Endodermal cell (in vitro differentiated cells): ENCODE data around the gene PSMB8. TPM values are rescaled to one million over a fixed set of nuclear protein-coding genes. Genes with fewer than 3 reads are reported as not detected.

ENCODE experiments used
- DNase-seq: peaks from one replicate; pipeline ENCODE4 v3.0.0-alpha.2; 2017
- H3K27ac ChIP-seq: 2 replicates; pipeline ENCODE4 v1.5.1; 2013; ENCODE audit warnings: mild to moderate bottlenecking, low read depth, low read length, moderate library complexity
- H3K27me3 ChIP-seq: 2 replicates; pipeline ENCODE4 v1.6.1; 2013; ENCODE audit warnings: mild to moderate bottlenecking, low read length, moderate library complexity; ENCODE audit not compliant: insufficient read depth, control insufficient read depth, poor library complexity, severe bottlenecking
- H3K36me3 ChIP-seq: 2 replicates; pipeline ENCODE4 v1.7.0; 2013; ENCODE audit warnings: mild to moderate bottlenecking, low read length, moderate library complexity; ENCODE audit not compliant: control insufficient read depth, insufficient read depth
- H3K4me1 ChIP-seq: one replicate; pipeline ENCODE4 v1.7.0; 2013; ENCODE audit warnings: low read length; ENCODE audit not compliant: control insufficient read depth, insufficient read depth
- H3K4me3 ChIP-seq: 2 replicates; pipeline ENCODE4 v1.5.1; 2013; ENCODE audit warnings: mild to moderate bottlenecking, low read length, moderate library complexity
- H3K9ac ChIP-seq: 2 replicates; pipeline ENCODE4 v1.6.1; 2013; ENCODE audit warnings: mild to moderate bottlenecking, low read length, moderate library complexity; ENCODE audit not compliant: poor library complexity, severe bottlenecking; ENCODE audit errors: extremely low read depth
- H3K9me3 ChIP-seq: 2 replicates; pipeline ENCODE4 v1.6.1; 2013; ENCODE audit warnings: mild to moderate bottlenecking, low read length, moderate library complexity; ENCODE audit not compliant: control insufficient read depth
- H3K27ac Mint-ChIP-seq: 2 replicates; pipeline ENCODE4 v1.8.0; 2020; ENCODE audit warnings: mixed read lengths
- H3K27me3 Mint-ChIP-seq: 2 replicates; pipeline ENCODE4 v1.8.0; 2021; ENCODE audit warnings: mild to moderate bottlenecking, mixed read lengths; ENCODE audit not compliant: insufficient read depth
- H3K36me3 Mint-ChIP-seq: 2 replicates; pipeline ENCODE4 v1.8.0; 2020; ENCODE audit warnings: low read depth, mixed read lengths
- H3K4me1 Mint-ChIP-seq: 2 replicates; pipeline ENCODE4 v1.8.0; 2020; ENCODE audit warnings: mixed read lengths
- H3K4me3 Mint-ChIP-seq: 2 replicates; pipeline ENCODE4 v1.8.0; 2020; ENCODE audit warnings: mild to moderate bottlenecking, moderate library complexity, mixed read lengths
- H3K9me3 Mint-ChIP-seq: 2 replicates; pipeline ENCODE4 v1.8.0; 2020; ENCODE audit warnings: mild to moderate bottlenecking, mixed read lengths
- WGBS, 2 experiments: methylation state at CpG; one replicate each; pipeline versions ENCODE4 v1.1.5 to v1.1.7; 2013; ENCODE audit warnings: missing lambda C conversion rate in 2 of 2, mixed read lengths in 1 of 2; ENCODE audit not compliant: insufficient coverage in 1 of 2, insufficient read length in 1 of 2; 5-methylcytosine and 5-hydroxymethylcytosine counted together
- total RNA-seq, 2 donors: library from RNA; stranded (reverse); fragmentation: NEBNext Ultra II Directional in 1 of 2; extraction: Animal tissue kit (Norgen Biotek cat#: 25700) in 1 of 2; gene quantifications; 2 replicates in 1 of 2; 3 replicates in 1 of 2; pipeline ENCODE4 v1.2.1, GENCODE V29; 2021
- TF ChIP-seq, protein P1 (sequence below): fragments of 200-600 bp; sonication (generic); conservative IDR thresholded peaks from 2 replicates; pipeline ENCODE4 v1.5.0; 2021; ENCODE audit warnings: antibody characterized with exemption, mild to moderate bottlenecking

The PSMB8 gene
- total RNA-seq, 2 donors from 2014 or later: 0.93 to 3.1 TPM

DNA sequence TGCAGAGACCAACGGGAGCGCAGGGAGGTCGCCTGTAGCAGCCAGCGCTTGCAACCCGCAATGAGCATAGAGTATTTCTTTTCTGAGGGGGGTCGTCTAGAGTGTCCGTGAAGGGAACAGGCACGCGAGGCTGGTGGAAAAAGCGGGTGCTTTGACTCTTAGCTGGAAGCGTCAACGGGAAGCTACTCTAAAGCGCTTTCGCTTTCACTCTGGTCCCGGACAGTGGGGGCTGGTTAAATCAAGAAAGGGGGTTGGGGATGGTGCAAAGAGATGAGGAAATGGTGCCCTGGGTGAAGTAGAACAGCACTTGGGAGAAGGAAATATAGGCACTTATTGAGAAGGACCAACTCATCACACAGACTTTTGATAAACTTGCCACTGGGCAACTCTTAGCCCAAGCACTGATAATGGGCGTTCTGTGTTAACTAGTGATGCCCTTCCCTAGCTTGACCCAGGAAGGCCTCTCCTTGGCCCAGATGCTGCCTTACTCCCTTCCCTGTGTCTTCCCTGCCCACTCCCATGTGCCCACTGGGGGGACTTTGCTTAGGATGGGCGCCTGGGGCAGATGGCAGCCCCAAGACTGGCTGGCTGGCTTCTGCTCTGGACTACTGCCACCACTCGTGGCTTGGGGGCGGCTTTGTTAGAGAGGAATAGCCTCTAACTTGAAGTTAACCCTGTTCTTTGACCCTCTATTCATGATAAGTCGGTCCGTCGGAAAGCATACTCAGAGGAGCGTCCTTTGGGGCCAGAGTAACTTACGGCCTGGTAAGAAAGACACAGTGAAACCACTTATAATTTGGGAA, 10.7 kb upstream of the PSMB8 start:
- Mint-ChIP-seq H3K27me3 (peaks cover 93% of the 10 kb centered on the region), H3K27ac (no peak overlapping the region), H3K4me1 (peaks cover 6% of the 10 kb centered on the region), H3K36me3 (no peaks in the 10 kb centered on the region), H3K9me3 (no peaks in the 10 kb centered on the region), H3K4me3 (peak overlapping the region; percentile 68)
- H3K9me3 ChIP-seq: no peaks in the 10 kb centered on the region
- peaks cover 97% of the 10 kb centered on the region for H3K27me3 ChIP-seq
- no peak overlapping the region for H3K27ac ChIP-seq
- DNase-seq: no peak
- TF ChIP-seq, protein P1, sequence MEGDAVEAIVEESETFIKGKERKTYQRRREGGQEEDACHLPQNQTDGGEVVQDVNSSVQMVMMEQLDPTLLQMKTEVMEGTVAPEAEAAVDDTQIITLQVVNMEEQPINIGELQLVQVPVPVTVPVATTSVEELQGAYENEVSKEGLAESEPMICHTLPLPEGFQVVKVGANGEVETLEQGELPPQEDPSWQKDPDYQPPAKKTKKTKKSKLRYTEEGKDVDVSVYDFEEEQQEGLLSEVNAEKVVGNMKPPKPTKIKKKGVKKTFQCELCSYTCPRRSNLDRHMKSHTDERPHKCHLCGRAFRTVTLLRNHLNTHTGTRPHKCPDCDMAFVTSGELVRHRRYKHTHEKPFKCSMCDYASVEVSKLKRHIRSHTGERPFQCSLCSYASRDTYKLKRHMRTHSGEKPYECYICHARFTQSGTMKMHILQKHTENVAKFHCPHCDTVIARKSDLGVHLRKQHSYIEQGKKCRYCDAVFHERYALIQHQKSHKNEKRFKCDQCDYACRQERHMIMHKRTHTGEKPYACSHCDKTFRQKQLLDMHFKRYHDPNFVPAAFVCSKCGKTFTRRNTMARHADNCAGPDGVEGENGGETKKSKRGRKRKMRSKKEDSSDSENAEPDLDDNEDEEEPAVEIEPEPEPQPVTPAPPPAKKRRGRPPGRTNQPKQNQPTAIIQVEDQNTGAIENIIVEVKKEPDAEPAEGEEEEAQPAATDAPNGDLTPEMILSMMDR: no peak
- no peaks in the 10 kb centered on the region for H3K36me3 ChIP-seq
- H3K4me3 ChIP-seq: peak overlapping the region; percentile 47
- no peak overlapping the region for H3K9ac ChIP-seq
- WGBS, 2 experiments: 40 to 53% methylated on average over 10 to 24 of the region's 24 CpGs
- H3K4me1 ChIP-seq: no peaks in the 10 kb centered on the region

DNA sequence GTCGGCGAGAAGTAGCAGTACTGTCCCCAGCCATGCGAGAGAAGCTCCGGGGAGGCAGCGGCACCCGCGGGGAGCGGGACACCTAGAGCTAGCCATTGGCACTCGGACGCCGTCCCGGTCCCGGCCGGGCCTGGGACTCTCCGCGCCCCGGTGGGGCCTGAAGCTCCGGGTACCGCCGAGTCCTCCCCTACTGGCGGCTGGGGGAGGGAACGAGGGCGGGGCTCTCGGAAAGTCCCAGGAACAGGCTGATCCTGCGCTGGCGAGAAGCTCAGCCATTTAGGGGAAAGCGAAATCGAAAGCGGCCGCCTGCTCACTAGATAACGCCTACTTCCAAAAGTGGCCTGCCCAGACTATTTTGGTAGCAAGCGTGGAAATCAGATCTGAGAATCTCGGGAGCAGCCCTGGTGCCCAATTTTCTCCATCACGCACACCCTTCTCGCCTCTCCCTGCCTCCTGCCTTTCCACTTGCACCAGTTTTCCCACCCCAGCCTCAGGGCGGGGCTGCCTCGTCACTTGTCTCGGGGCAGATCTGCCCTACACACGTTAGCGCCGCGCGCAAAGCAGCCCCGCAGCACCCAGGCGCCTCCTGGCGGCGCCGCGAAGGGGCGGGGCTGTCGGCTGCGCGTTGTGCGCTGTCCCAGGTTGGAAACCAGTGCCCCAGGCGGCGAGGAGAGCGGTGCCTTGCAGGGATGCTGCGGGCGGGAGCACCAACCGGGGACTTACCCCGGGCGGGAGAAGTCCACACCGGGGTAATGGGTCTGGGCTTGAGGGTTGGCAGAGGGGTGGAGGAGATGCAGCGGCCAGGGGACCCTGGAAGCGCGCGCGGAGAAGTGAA, 9.9 kb upstream of the PSMB8 start, which contains the start of the genes PSMB9 and TAP1:
TSS of gene PSMB9 (plus strand) at position 652 of the 835 bp plus-strand sequence. CDS start at position 690, 38 bp downstream.
TSS of gene TAP1 (minus strand) at position 164 of the 835 bp plus-strand sequence. CDS start at position 96, 68 bp downstream.
- no peak within 1 kb of the TSS for H3K9ac ChIP-seq
- WGBS, 2 experiments: 0 to 2% methylated on average over 27 to 68 of the region's 68 CpGs

More for the DNA sequence above, 9.9 kb upstream of the PSMB8 start, which contains the start of the genes PSMB9 and TAP1:
- H3K4me3 Mint-ChIP-seq: peak within 1 kb of the TSS; percentile 68
- no peak within 1 kb of the TSS for H3K27ac ChIP-seq
- no peaks in the 10 kb centered on the region for H3K9me3 Mint-ChIP-seq
- peaks cover 97% of the 10 kb centered on the region for H3K27me3 ChIP-seq
- peak; percentile 96 for DNase-seq
- H3K27me3 Mint-ChIP-seq: peaks cover 94% of the 10 kb centered on the region
- TF ChIP-seq, protein P1: peak; percentile 74
- H3K4me1 Mint-ChIP-seq: peaks cover 6% of the 10 kb centered on the region
- H3K36me3 ChIP-seq: no peaks in the 10 kb centered on the region
- H3K9me3 ChIP-seq: no peaks in the 10 kb centered on the region
- peak within 1 kb of the TSS; percentile 88 for H3K27ac Mint-ChIP-seq
- peak within 1 kb of the TSS; percentile 77 for H3K4me3 ChIP-seq
- H3K4me1 ChIP-seq: no peaks in the 10 kb centered on the region
- no peaks in the 10 kb centered on the region for H3K36me3 Mint-ChIP-seq
